Measurements from ENCODE around the gene CLMN. TPM values are rescaled to one million over a fixed set of nuclear protein-coding genes. Genes with fewer than 3 reads are reported as not detected.

CLMN gene
- total and polyA plus RNA-seq, 2 experiments from 2014 or later: 15.7 to 40.0 TPM

DNA sequence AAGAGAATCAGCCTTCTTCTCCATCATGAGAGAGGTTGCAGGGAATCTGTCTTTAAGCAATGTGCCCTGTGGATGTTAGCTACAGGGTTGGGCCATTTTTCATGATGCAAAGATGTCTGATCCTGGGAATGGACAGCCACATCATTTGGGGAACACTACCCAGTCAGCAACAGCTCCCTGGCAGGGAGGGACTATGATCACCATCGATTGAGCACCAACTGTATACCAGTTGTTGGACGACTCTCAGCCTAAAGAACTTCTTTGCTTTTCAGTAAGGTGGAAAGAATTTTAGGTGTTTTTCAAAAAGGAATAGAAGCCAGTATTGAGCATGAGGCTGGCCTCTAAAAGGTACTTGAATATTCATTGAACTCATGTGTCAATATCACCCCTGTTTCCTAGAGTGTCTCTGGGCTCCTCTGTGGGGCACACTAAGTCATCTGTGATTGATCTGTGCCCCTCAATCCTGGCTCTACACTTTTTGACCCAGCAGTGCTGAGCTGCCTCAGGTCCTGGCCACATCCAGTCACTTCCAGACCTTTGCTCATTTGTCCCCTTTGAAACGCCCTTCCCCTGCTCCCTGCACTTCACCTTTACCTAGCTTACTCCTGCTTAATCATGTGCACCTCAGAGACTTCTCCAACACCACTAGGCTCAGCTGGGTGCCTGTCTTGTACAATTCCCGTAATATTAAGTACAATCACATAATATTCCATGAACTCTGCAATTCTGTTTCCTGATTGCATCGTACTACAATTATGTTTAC is 2.2 kb upstream of the CLMN start:
- TF ChIP-seq, protein P1, sequence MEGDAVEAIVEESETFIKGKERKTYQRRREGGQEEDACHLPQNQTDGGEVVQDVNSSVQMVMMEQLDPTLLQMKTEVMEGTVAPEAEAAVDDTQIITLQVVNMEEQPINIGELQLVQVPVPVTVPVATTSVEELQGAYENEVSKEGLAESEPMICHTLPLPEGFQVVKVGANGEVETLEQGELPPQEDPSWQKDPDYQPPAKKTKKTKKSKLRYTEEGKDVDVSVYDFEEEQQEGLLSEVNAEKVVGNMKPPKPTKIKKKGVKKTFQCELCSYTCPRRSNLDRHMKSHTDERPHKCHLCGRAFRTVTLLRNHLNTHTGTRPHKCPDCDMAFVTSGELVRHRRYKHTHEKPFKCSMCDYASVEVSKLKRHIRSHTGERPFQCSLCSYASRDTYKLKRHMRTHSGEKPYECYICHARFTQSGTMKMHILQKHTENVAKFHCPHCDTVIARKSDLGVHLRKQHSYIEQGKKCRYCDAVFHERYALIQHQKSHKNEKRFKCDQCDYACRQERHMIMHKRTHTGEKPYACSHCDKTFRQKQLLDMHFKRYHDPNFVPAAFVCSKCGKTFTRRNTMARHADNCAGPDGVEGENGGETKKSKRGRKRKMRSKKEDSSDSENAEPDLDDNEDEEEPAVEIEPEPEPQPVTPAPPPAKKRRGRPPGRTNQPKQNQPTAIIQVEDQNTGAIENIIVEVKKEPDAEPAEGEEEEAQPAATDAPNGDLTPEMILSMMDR (IDR thresholded peaks at IDR 0.05; ENCODE audit: poor library complexity): no peak
- TF ChIP-seq EZH2phosphoT487 (IDR thresholded peaks at IDR 0.05; ENCODE audit: low read depth, severe bottlenecking, unreplicated experiment) (no peak), EZH2 (IDR thresholded peaks at IDR 0.05; ENCODE audit: borderline replicate concordance) (no peak)
- Histone ChIP-seq H4K20me1 (ENCODE audit: insufficient read depth, poor library complexity, severe bottlenecking) (no peaks in the 10 kb centered on the region), H3K27me3 (no peaks in the 10 kb centered on the region), H3K9me3 (ENCODE audit: low read depth) (no peaks in the 10 kb centered on the region), H2AFZ (no peak overlapping the region), H3K36me3 (replicated peaks; ENCODE audit: insufficient read depth, low read depth) (no peaks in the 10 kb centered on the region), H3K79me2 (peaks cover 3% of the 10 kb centered on the region), H3K4me3 (no peak overlapping the region), H3K4me2 (no peak overlapping the region), H3K4me1 (ENCODE audit: insufficient read depth) (peaks cover 3% of the 10 kb centered on the region), H3K27ac (no peak overlapping the region), H3K9me2 (replicated peaks; ENCODE audit: insufficient read depth) (no peaks in the 10 kb centered on the region)
- WGBS (ENCODE audit: low lambda C conversion rate, missing lambda C conversion rate): 86% methylated on average over 5 of the region's 5 CpGs
- DNase-seq (ENCODE audit: low spot score): no peak

DNA sequence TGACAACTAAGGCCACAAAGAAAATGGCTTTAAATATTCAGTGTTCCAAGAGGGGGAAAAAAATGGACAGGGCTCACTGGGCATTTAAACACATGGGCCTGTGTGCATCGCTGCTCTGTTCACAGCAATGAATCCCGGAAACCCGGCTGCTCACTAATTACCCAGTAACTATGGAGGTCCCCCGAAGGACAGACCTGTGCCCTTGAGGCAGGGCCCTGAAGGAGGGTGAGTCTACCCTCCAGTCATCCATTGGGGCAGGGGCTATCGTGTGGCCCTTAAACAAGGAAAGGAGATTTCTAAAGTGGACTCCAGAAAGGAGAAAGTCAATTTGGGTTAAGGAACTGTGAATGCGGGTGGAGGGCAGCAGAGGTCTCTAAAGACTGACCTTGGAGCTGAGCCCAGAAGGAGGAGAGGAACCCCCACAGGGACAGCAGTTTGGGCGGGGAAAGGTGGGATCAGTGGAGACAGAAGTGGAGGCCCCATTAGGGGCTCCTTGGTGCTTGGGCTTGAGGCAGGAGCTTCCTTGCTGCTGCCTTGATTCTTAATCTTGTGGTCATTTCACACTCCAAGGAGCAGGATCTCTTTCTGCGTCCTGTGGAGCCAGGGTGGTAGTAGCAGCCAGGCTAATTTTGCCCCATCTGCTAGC is 1.4 kb upstream of the CLMN start:
- Histone ChIP-seq H3K9me2 (replicated peaks; ENCODE audit: insufficient read depth) (no peaks in the 10 kb centered on the region), H3K4me3 (no peak overlapping the region), H3K4me1 (ENCODE audit: insufficient read depth) (peaks cover 3% of the 10 kb centered on the region), H3K9me3 (ENCODE audit: low read depth) (no peaks in the 10 kb centered on the region), H3K27ac (no peak overlapping the region), H2AFZ (no peak overlapping the region), H3K79me2 (peaks cover 3% of the 10 kb centered on the region), H3K27me3 (no peaks in the 10 kb centered on the region), H4K20me1 (ENCODE audit: insufficient read depth, poor library complexity, severe bottlenecking) (no peaks in the 10 kb centered on the region), H3K36me3 (replicated peaks; ENCODE audit: insufficient read depth, low read depth) (no peaks in the 10 kb centered on the region), H3K4me2 (peak overlapping the region; percentile 80)
- 93% methylated on average over 8 of the region's 8 CpGs for WGBS (ENCODE audit: low lambda C conversion rate, missing lambda C conversion rate)
- no peak for DNase-seq (ENCODE audit: low spot score)
- TF ChIP-seq EZH2phosphoT487 (IDR thresholded peaks at IDR 0.05; ENCODE audit: low read depth, severe bottlenecking, unreplicated experiment) (no peak), EZH2 (IDR thresholded peaks at IDR 0.05; ENCODE audit: borderline replicate concordance) (no peak)
- TF ChIP-seq, protein P1 (IDR thresholded peaks at IDR 0.05; ENCODE audit: poor library complexity): no peak

DNA sequence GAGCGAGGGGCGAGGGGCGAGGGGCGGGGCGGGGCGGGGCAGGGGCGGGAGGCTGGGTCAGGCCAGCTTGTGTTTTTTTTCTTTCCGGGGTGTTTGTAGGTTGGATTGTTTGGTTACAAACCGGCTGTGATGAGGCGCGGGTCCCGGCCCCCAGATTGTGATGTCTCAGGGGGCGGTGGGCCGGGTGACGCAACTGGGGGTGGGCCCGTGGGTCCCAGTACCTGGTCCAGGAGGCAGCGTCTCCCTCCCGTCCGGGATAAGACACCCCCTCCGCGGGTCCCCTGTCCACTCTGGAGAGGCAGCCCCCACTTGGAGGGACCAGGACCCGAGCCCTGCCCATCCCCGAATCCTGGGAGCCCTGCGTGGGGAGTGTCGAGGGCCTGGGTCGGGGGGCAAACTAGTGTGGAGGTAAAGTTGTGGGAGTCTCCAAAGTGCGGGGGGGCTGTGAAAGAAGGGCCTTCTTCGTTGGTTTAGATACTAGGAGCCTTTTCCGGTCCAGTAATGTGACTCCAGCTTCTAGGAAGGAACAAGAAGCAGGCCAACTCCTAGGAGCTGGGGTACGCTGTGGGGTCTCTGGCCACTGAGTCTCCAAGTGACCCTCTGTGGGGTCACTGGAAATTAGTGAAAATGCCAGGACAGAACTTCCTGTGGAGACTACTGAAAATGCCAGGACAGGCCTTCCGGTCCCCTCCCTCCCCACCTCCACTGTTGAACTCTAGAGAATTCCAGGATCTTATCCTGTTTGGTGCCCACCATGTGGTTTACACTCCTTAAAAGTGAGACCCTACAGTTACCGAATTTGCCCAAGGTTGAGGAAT is 579 bp upstream of the CLMN start:
- no peak for DNase-seq (ENCODE audit: low spot score)
- Histone ChIP-seq H3K4me1 (ENCODE audit: insufficient read depth) (peaks cover 3% of the 10 kb centered on the region), H2AFZ (peak overlapping the region; percentile 66), H3K9me2 (replicated peaks; ENCODE audit: insufficient read depth) (no peaks in the 10 kb centered on the region), H3K4me2 (peak overlapping the region; percentile 80), H3K36me3 (replicated peaks; ENCODE audit: insufficient read depth, low read depth) (no peaks in the 10 kb centered on the region), H3K27me3 (no peaks in the 10 kb centered on the region), H4K20me1 (ENCODE audit: insufficient read depth, poor library complexity, severe bottlenecking) (no peaks in the 10 kb centered on the region), H3K4me3 (no peak overlapping the region), H3K79me2 (peaks cover 3% of the 10 kb centered on the region), H3K27ac (peak overlapping the region; percentile 40), H3K9me3 (ENCODE audit: low read depth) (no peaks in the 10 kb centered on the region)
- TF ChIP-seq, protein P1 (IDR thresholded peaks at IDR 0.05; ENCODE audit: poor library complexity): no peak
- TF ChIP-seq EZH2phosphoT487 (IDR thresholded peaks at IDR 0.05; ENCODE audit: low read depth, severe bottlenecking, unreplicated experiment) (no peak), EZH2 (IDR thresholded peaks at IDR 0.05; ENCODE audit: borderline replicate concordance) (no peak)
- WGBS (ENCODE audit: low lambda C conversion rate, missing lambda C conversion rate): 38% methylated on average over 21 of the region's 32 CpGs
